Islet of Langerhans (tissue), 1 donor: ENCODE results near the gene ATAD5.
"Not testable (repeated sequence)": the region's sequence is repeated elsewhere in the genome, so short reads cannot be mapped to it uniquely, and the experiment has no call there.

Experiments used
- FAIRE-seq: peaks from one replicate; lab custom pipeline; 2011; peaks lifted over from hg19 to GRCh38; lab: Jason Lieb, UNC

ATAD5 gene

DNA sequence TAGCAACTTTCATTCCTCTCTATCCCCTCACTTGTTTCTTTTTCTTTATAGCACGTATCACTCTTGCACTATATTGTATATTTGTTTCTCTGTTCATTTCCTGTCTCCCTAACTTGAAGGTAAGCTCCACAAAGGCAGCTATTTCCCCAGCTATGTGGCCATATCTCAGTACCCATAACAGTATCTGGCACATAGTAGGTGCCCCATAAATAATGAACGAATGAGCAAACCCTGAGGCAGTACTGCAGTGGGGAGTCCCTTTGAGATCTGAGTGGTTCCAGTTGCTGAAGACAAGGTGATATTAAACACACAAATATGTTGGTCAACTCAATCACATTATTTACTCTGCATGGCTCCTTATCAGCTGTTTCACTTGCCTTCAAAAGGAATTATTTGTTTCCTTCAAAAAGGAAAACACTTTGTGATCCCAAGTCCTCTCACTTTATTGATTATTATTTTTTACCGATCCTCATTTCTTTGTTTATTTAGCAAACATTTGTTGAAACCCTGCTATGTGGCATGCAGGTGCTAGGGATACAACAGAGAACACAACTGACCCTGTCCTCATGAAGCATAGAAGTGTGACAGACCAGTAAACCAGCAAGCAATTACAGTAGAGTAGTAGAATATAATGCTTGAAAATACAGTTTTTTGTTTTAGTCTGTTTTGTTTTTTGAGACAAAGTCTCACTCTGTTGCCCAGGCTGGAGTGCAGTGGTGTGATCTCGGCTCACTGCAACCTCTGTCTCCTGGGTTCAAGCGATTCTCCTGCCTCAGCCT, 84.3 kb downstream of the ATAD5 start:
- no peak for FAIRE-seq

DNA sequence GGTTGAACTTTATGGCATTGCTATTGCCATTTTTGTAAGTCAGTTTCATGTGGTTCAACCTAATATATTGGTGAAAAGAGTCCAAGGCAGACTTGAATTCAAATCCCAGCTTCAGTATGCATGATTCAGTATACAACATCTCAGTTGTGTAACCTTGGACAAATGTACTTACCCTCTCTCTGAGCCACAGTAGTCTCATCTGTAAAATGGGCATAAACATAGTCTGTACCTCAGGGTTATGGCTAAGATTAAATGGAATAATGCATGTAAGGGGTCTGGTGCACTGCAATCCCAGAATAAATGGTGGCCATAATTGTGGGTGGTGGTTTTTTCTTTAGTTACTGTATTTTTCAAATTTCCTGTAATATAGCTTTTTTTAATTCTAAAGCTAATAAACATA, 85.3 kb downstream of the ATAD5 start:
- no peak for FAIRE-seq

DNA sequence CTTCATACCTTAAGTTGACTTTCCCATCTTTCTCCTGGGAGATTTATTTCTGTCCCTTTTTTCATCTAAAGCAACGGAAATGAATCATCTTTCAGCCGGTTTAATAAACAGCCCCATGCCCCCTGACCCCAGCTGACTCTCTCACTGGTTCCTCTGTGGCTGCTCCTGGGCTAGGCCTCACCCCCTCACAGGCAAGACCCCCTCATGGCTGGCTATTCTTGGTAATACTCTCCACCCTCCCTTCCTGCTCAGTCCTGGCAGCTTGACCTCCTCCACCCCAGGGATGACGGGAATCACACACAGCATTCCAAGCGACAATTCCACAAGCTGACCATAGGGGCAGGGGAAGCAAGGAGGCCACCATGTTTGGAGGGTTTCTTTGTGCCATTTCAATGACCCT, 88.5 kb downstream of the ATAD5 start:
- FAIRE-seq, result no peak

DNA sequence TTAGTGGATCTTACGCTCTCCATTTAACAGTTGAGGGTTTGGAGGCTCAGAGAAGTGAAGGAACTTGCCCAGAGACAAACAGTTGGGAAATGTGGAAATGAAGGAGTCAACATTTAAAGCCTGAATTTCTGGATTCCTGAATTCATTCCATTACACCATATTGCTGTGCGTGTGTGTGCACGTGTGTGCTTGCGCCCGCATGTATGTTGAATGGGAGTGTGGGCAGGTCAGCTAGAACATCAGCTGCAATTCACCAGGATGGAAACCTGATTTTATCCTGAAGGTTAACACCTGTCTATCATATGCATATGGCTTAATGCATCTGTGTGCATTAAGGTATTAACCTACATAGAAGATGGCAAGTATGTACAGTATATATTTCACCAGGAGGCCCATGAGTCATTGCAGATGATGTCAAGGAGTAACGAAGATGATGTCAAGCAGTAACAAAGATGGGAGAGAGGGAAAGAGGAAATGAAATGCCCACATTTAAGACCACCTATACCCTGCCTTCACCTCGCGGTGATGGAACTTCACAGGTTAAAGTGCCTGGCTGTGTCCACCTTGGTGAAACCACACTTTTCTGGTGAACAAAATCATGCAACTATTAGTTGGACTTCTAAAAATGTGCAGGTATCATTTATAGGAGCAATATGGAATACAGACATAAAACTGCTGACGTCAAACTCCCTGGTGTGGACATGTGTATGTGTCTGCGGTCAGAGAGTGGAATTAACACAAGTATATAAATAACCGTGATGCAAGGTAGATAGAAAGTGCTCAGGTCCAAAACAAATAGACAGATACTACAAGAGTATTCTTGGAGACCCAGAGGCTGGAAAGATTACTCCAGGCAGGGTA, 89.1 kb downstream of the ATAD5 start:
- FAIRE-seq, result no peak

DNA sequence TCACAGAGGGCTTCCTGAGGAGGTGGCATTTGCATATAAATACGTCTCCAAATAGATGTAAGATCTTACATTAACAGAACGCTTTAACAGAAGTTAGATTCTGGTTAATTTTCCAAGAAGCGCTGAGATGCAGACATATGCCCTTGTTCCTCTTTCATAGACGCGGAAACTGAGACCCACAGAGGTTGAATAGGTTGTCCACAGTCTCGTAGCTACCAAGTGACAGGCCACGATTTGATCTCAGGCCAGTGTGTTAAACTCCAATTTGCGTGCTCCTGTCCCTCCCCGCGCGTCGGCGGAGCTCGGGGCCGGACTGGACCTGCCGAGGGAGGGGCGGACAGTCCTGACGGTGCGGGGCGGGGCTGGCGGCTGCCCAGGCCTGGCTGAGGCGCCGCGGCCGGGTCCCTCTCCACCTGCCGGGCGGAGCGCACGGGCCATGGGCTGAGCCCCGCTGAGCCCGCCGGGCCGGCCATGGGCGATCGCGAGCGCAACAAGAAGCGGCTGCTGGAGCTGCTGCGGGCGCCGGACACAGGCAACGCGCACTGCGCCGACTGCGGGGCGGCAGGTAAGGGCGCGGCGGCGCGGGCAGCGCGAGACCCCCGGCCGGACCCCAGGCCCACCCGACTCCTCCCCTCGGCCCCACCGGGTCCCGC, 89.9 kb downstream of the ATAD5 start, which contains the start of gene ADAP2:
ADAP2 (plus strand) TSS at position 402 of the 653 bp plus-strand sequence; CDS start at position 472, 70 bp downstream.
- FAIRE-seq, result no peak

DNA sequence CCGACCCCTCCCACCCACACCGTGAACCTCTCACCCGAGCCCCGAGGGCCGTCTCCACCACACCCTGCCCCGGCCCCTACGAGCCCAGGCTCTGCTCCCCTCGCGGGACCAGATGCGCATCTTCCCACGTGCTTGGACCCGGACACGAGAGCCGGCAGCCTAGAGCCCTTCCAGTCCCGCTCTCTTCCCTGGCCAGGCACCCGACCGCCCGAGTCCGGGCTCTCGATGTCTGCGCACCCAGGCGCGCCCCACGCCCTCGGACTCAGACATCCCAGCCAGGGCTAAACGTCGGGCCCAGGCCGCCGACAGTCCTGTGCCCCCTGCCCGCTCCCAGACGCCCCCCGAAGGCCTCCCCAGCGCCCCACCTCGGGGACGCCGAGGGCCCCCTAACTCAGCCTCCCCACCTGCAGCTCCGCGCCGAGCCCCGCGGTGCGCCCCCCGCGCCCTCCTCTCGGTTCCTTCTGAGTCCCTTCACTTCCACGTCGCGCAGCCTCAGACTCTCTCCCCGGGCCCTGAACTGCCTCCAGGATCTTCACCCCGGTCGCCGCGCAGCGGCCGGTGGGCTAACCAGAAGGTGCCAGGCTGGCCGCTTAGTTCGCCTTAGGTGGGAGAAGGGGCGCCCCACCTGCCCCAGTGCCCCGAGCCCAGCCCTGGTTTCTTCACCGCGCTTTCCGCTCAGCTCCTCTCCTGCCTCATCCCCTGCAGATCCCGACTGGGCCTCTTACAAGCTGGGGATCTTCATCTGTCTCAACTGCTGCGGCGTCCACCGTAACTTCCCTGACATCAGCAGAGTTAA, 90.7 kb downstream of the ATAD5 start:
- FAIRE-seq, result no peak

DNA sequence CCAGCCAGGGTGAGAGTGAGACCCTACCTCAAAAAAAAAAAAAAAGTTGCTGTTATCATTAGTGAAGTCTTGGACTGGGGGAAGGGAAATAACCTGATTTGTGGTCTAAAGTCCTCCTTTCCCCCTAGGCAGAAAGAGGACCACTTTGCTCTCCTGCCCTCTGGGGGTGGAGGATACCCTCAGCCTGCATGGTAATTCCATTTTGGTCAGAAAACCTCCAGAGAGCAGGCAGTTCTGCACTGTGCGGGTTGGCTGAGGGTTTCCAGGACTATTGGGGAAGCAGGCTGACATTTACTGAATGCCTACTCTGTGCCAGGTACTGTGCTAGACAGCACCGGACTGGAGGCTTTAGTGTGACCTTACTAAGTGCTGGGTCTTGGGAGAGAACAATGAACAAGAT, 92.6 kb downstream of the ATAD5 start:
- no peak for FAIRE-seq

DNA sequence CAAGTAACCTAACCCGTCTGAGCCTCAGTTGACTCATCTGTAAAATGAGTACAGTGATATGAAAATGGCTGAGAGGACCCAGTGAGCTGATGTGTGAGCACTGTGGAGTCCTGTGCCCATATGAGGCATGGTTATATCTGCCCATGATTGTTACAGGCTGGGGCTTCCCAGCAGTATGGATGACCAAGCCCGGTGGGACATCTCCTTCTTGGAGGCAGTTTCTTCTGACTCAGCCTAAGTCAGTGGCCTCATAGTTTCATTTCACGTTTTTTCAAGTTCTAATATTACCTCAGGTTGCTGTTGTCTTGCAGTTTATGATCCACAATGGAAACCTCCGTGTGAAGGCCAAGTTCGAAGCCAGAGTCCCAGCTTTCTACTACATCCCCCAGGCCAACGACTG, 94.8 kb downstream of the ATAD5 start:
- FAIRE-seq, result no peak

DNA sequence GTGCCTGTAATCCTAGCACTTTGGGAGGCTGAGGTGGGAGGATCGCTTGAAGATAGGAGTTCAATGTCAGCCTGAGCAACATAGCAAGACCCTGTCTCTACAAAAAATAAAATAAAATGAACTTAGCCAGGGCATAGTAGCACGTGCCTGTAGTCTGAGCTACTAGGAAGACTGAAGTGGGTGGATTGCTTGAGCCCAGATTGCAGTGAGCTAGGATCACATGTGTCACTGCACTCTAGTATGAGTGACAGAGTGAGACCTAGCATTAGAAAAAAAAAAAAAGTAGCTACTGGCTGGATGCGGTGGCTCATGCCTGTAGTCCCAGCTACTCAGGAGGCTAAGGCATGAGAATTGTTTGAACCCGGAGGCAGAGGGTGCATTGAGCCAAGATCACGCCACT, 96.0 kb downstream of the ATAD5 start:
- no peak for FAIRE-seq

DNA sequence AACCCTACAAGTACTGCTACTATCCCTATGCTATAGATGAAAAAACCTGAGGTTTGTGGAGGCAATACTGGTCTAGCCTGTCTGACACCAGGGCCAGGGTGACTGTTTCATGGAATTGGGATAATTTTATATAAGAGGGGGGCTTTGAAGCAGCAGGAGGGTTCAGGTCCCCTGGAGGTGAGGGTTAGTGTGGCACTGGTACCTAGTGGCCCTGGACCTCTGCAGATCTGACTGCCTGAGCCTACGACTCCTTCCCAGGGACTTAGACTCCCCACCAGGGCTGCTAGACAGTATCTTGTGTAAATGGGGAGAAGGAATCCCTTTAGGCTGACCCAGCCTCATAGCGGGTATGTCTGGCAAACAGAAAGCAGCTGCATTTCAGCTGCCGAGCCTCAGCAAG, 96.8 kb downstream of the ATAD5 start:
- FAIRE-seq, result no peak

DNA sequence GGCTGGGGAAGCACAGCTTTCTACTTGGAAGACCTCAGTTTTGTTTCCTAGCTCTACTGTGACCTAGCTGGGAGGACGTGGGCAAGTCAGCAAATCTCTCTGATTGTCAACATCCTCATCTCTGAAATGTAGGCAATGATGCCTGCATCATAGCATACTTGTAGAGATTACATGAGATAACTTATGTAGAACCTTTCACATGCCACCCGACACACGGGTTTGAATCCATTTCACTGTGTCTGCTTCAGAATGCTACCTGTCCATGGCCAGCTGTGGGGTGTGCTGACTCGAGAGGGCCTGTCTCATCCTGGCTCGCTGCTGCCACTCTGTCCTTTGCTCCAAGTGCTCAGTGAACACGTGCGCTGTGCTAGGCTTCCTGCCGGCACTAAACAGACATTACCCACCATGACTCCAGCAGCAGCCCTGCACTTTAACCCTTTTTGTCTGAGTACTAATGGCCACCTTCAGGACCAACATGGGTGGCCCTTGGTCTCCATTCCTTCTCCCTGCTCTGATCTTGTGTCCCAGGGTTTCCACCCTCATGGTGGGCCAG, 97.4 kb downstream of the ATAD5 start:
- FAIRE-seq, result no peak

DNA sequence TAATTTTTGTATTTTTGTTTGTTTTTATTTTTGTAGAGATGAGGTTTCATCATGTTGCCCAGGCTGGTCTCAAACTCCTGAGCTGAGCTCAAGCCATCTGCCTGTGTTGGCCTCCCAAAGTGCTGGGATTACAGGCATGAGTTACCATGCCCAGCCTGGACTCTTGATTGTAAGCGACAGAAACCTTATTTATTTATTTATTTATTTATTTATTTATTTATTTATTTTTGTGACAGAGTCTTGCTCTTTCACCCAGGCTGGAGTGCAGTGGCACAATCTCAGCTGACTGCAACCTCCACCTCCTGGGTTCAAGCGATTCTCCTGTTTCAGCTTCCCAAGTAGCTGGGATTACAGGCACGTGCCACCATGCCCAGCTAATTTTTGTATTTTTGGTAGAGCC, 98.1 kb downstream of the ATAD5 start:
- FAIRE-seq, result not testable (repeated sequence)

DNA sequence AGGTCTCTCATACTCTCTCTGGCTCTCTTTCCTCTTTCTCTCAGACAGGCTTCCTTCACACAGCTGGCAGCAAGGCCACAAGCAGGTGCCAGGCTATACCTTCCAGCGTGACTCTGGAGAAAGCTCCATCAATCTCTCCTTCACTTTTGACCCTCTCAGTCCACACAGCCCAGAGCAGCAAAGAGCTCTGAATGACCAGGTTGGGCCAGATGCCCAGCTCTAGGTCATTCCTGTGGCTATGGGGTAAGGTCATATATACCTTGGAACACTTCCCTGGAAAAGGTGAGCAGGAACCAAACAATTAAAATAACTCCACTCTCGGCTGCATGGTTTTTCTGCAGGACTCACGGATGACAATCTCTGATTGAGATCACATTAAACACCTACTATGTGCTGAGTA, 98.7 kb downstream of the ATAD5 start:
- no peak for FAIRE-seq

DNA sequence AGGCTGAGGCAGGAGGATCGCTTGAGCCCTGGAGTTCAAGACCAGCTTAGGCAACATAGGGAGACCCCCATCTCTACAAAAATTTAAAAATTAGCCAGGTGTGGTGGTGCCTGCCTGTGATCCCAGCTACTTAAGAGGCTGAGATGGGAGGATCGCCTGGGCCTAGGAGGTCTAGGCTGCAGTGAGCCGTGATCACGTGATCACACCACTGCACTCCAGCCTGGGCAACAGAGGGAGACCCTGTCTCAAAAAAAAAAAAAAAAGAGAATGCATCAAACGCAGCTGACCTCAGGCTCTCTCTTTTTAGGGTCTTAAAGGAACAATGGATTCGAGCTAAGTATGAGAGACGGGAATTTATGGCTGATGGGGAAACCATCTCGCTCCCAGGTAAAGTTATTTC, 99.8 kb downstream of the ATAD5 start:
- not testable (repeated sequence) for FAIRE-seq

DNA sequence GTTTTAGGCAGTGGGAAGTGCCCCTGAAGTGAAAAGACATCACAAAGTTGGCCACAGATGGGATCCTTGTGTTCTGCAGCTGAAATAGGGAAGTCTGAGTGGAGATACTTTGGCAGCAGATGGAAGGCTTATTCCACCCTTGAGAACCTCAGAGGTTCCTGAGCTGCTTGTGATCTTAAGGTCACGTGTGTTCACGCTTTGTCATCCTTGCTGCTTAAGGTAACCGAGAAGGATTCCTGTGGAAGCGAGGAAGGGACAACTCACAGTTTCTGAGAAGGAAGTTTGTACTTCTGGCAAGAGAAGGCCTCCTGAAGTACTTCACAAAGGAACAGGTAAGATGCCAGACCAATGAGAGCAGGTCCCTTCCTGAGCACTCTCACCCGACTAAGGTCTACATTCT, 102.2 kb downstream of the ATAD5 start:
- no peak for FAIRE-seq

DNA sequence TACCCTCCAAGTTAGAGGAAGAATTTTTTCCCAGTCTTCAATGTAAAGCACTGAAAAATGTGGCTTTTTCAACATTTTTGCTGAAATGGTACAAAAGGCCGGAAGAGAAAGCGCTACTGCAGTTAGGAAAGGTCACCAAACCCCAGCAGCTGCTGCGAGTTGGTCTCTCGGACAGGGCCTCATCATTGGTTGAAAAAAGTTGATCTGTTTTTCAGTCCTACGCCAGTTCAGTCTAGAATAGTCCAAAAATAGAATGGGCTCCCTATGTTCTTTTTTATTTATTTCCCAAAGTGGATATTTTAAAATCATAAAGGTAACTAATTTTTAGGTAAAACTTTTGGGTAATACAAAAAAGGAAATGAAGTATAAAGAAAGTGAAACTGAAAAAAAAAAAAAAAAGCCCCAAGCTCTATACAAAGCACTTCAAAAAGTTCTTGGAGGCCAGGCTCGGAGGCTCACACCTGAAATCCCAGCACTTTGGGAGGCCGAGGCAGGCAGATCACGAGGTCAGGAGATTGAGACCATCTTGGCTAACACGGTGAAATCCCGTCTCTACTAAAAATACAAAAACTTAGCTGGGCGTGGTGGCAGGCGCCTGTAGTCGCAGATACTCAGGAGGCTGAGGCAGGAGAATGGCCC, 107.4 kb downstream of the ATAD5 start:
- FAIRE-seq, result no peak

DNA sequence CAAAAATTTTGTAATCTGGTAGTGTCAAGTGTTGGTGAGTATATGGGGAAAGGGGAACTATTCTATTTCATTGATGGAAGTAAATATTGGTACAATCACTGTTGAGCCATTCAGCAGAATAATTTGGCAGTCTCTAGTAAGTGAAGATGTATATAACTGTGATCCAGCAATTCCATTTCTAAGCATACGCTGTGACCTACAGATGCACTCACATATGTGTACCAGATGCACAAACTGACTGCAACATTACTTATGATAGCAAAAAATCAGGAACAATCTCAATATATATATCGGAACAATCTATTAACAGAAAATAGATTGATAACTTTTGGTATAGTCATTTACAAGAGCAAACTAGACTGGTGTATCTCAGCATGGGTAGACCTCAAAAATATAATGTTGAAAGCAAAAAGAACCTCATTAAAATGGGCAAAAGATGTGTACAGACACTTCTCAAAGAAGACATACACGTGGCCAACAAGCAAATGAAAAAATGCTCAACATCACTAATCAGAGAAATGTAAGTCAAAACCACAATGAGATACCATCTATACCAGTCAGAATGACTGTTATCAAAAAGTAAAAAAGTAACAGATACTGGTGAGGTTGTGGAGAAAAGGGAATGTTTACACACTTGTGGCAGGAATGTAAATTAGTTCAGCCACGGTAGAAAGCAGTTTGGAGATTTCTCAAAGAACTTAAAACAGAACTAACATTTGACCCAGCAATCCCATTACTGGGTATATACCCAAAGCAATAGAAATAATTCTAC, 110.7 kb downstream of the ATAD5 start:
- FAIRE-seq, result no peak
